OCI-LY7 (cell line): Measurements from ENCODE around the gene P2RX6.

Source experiments
- EZH2phosphoT487 ChIP-seq: fragments of 200-600 bp; sonication (generic); IDR thresholded peaks from 2 replicates; pipeline ENCODE4 v1.6.1; 2018; ENCODE audit warnings: low read depth, borderline replicate concordance, mild to moderate bottlenecking, mixed run types, antibody characterized with exemption, low read length, moderate library complexity, mixed read lengths
- TF ChIP-seq, protein P1 (sequence below): fragments of 200-600 bp; sonication (generic); conservative IDR thresholded peaks from 2 replicates; pipeline ENCODE4 v1.5.1; 2014; ENCODE audit warnings: mild to moderate bottlenecking, antibody characterized with exemption, low read length, moderate library complexity, mixed read lengths

DNA sequence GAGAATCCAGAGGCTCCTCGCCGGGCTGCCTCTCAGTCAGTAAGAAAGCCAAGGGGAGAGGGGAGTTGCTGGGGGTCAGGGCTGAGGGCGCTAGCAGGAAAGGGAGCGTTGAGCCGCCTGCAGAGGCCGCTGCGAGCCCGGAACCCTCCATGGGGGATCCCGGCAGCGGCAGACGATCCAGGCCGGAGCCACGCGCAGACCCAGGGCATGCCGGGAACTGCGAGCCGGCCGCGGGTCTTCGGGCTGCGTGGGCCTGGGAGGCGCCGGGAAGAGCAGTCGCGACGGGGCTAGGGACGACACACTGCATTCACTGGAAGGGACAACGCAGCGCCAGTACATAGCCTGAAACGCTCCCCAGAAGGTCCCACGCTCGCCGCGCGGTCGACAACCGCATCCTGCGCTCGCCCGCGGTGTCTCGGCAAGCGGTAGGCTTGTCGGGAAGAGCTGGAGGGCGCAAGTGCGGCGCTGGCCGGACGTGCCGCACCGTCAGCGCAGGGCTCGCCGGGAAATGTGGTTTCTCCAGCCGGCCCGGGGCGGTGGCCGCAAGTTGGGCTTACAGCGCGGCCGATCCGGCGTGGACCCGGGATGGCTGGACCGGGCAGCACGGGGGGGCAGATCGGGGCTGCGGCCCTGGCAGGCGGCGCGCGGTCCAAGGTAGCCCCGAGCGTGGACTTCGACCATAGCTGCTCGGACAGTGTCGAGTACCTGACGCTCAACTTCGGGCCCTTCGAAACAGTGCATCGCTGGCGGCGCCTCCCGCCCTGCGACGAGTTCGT, 33.0 kb upstream of the P2RX6 start, which contains the start of gene LZTR1:
- TF ChIP-seq, protein P1, sequence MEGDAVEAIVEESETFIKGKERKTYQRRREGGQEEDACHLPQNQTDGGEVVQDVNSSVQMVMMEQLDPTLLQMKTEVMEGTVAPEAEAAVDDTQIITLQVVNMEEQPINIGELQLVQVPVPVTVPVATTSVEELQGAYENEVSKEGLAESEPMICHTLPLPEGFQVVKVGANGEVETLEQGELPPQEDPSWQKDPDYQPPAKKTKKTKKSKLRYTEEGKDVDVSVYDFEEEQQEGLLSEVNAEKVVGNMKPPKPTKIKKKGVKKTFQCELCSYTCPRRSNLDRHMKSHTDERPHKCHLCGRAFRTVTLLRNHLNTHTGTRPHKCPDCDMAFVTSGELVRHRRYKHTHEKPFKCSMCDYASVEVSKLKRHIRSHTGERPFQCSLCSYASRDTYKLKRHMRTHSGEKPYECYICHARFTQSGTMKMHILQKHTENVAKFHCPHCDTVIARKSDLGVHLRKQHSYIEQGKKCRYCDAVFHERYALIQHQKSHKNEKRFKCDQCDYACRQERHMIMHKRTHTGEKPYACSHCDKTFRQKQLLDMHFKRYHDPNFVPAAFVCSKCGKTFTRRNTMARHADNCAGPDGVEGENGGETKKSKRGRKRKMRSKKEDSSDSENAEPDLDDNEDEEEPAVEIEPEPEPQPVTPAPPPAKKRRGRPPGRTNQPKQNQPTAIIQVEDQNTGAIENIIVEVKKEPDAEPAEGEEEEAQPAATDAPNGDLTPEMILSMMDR: peak; percentile 81
- TF ChIP-seq EZH2phosphoT487: no peak
